Measurements from ENCODE around the gene FOXP1.

FOXP1 gene

DNA sequence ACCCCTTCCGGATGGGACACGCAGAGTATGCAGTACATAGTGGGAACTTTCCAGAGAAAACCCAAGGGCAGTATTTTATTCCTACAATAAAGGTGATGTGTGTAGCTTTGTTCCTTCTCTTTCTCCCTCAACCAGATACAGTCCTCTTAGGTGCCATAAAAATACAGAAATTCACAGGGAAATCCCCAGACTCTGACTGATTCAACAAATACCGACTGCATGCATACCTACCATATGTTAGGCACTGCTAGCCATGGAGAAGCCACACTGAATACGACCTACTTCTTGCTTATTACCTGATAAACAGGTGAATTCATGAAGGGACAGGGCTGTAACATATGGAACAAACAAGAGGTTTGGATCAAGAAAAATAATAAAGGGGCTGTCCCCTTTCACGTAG is 228.5 kb downstream of the FOXP1 start:
- Histone ChIP-seq H3K9me3 (ENCODE audit: insufficient read depth, low read depth, low read length) (no peaks in the 10 kb centered on the region), H3K27me3 (ENCODE audit: insufficient read depth, low read length) (no peaks in the 10 kb centered on the region), H4K91ac (ENCODE audit: low read depth, low read length) (no peak overlapping the region), H2AFZ (ENCODE audit: insufficient read depth, low read length, poor library complexity) (no peak overlapping the region), H3K14ac (ENCODE audit: low read length) (no peak overlapping the region), H3K4me2 (ENCODE audit: low read length) (no peak overlapping the region), H3K9ac (ENCODE audit: low read length) (no peak overlapping the region), H2AK5ac (ENCODE audit: low read length) (no peak overlapping the region), H3K18ac (ENCODE audit: low read length) (no peak overlapping the region), H2BK12ac (ENCODE audit: low read length) (no peak overlapping the region), H3K4me3 (ENCODE audit: low read depth, low read length) (no peak overlapping the region), H3K23ac (ENCODE audit: low read length) (no peak overlapping the region), H4K8ac (ENCODE audit: low read depth, low read length) (no peak overlapping the region), H3K4ac (ENCODE audit: low read depth, low read length) (no peak overlapping the region), H3K79me2 (ENCODE audit: control insufficient read depth, insufficient read depth, low read length, poor library complexity) (no peaks in the 10 kb centered on the region), H3K36me3 (ENCODE audit: control insufficient read depth in 1 of 2, insufficient read depth in 2 of 2, low read length in 2 of 2) (no peaks in the 10 kb centered on the region), H3K4me1 (ENCODE audit: control insufficient read depth in 1 of 2, insufficient read depth in 2 of 2, low read length in 2 of 2) (no peaks in the 10 kb centered on the region), H2BK120ac (ENCODE audit: insufficient read depth, low read length, poor library complexity) (no peak overlapping the region), H3K27ac (ENCODE audit: low read depth, low read length) (no peak overlapping the region), H2BK5ac (ENCODE audit: low read depth, low read length, poor library complexity) (no peak overlapping the region), H3K79me1 (ENCODE audit: low read length) (no peaks in the 10 kb centered on the region), H4K12ac (ENCODE audit: low read depth, low read length) (no peak overlapping the region)
- no CpG with 5 or more reads among the region's 5 CpGs for WGBS (ENCODE audit: extremely low coverage, insufficient coverage, insufficient read length)
- DNase-seq: no peak

DNA sequence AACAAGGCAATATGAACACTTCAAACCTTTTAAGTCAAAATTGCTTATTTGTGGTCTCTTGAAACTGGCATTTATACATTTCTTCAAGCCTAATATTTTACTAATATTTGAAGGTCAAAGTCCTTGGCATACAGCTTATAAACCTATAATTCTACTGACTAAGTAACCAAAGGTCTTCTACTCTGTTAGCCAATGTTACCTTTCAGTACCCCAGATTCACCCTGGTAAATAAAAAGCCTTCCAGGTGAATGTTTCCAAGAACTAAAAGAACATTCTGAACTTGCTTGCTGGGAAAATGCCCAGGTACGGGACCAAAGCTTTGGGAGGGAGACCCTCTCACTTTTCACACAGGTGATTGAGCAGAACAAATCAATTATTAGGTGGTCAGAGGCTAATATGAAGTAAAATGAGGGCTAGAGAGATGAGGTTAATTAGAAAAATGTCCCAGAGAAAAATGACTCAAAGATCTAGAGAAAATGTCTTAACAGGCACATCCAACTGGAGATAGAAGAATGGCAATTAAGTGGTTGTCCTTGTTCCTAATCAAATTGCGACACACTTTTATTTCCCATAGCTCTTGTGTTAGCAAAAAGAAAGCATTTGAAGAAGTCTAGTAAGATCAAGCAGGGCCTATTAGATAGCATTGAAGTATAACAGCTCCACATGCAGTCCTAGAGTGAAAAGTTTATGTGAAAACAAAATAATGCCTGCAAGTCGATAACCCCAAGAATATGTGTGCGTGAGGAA is 232.0 kb downstream of the FOXP1 start:
- Histone ChIP-seq H4K8ac (ENCODE audit: low read depth, low read length) (no peak overlapping the region), H2BK5ac (ENCODE audit: low read depth, low read length, poor library complexity) (no peak overlapping the region), H3K4me3 (ENCODE audit: low read depth, low read length) (no peak overlapping the region), H2AK5ac (ENCODE audit: low read length) (no peak overlapping the region), H3K27ac (ENCODE audit: low read depth, low read length) (no peak overlapping the region), H3K4me2 (ENCODE audit: low read length) (no peak overlapping the region), H3K27me3 (ENCODE audit: insufficient read depth, low read length) (no peaks in the 10 kb centered on the region), H3K79me1 (ENCODE audit: low read length) (no peaks in the 10 kb centered on the region), H3K9ac (ENCODE audit: low read length) (no peak overlapping the region), H3K9me3 (ENCODE audit: insufficient read depth, low read depth, low read length) (no peaks in the 10 kb centered on the region), H3K14ac (ENCODE audit: low read length) (no peak overlapping the region), H2AFZ (ENCODE audit: insufficient read depth, low read length, poor library complexity) (no peak overlapping the region), H3K4ac (ENCODE audit: low read depth, low read length) (no peak overlapping the region), H3K23ac (ENCODE audit: low read length) (no peak overlapping the region), H3K79me2 (ENCODE audit: control insufficient read depth, insufficient read depth, low read length, poor library complexity) (no peaks in the 10 kb centered on the region), H3K4me1 (ENCODE audit: control insufficient read depth in 1 of 2, insufficient read depth in 2 of 2, low read length in 2 of 2) (no peaks in the 10 kb centered on the region), H2BK12ac (ENCODE audit: low read length) (no peak overlapping the region), H4K12ac (ENCODE audit: low read depth, low read length) (no peak overlapping the region), H4K91ac (ENCODE audit: low read depth, low read length) (no peak overlapping the region), H2BK120ac (ENCODE audit: insufficient read depth, low read length, poor library complexity) (no peak overlapping the region), H3K36me3 (ENCODE audit: control insufficient read depth in 1 of 2, insufficient read depth in 2 of 2, low read length in 2 of 2) (no peaks in the 10 kb centered on the region), H3K18ac (ENCODE audit: low read length) (no peak overlapping the region)
- no CpG with 5 or more reads among the region's 4 CpGs for WGBS (ENCODE audit: extremely low coverage, insufficient coverage, insufficient read length)
- DNase-seq: no peak

DNA sequence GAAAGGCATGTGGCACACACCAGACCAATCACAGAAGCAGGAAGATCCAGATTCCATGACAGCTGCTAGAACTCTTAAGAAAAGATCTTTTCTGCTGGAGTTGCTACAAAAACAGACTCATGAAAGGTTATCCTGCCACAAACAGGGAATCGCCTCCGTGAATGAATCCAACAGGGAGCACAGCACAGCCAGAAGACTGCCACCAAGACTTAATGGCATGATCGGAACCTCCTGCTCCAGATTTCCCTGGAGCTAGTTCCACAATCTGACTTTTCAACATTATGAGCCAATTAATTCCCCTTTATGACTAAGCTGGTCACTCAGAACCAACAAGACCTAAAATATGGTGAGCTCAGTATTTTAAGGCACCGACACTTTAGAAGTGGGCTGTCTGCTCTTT is 232.5 kb downstream of the FOXP1 start:
- Histone ChIP-seq H2BK5ac (ENCODE audit: low read depth, low read length, poor library complexity) (no peak overlapping the region), H3K4ac (ENCODE audit: low read depth, low read length) (no peak overlapping the region), H3K9ac (ENCODE audit: low read length) (no peak overlapping the region), H3K4me1 (ENCODE audit: control insufficient read depth in 1 of 2, insufficient read depth in 2 of 2, low read length in 2 of 2) (no peaks in the 10 kb centered on the region), H4K91ac (ENCODE audit: low read depth, low read length) (no peak overlapping the region), H3K4me2 (ENCODE audit: low read length) (no peak overlapping the region), H3K23ac (ENCODE audit: low read length) (no peak overlapping the region), H3K27me3 (ENCODE audit: insufficient read depth, low read length) (no peaks in the 10 kb centered on the region), H2AK5ac (ENCODE audit: low read length) (no peak overlapping the region), H3K36me3 (ENCODE audit: control insufficient read depth in 1 of 2, insufficient read depth in 2 of 2, low read length in 2 of 2) (no peaks in the 10 kb centered on the region), H3K79me1 (ENCODE audit: low read length) (no peaks in the 10 kb centered on the region), H2BK12ac (ENCODE audit: low read length) (no peak overlapping the region), H3K9me3 (ENCODE audit: insufficient read depth, low read depth, low read length) (no peaks in the 10 kb centered on the region), H2BK120ac (ENCODE audit: insufficient read depth, low read length, poor library complexity) (no peak overlapping the region), H3K4me3 (ENCODE audit: low read depth, low read length) (no peak overlapping the region), H3K79me2 (ENCODE audit: control insufficient read depth, insufficient read depth, low read length, poor library complexity) (no peaks in the 10 kb centered on the region), H3K14ac (ENCODE audit: low read length) (no peak overlapping the region), H2AFZ (ENCODE audit: insufficient read depth, low read length, poor library complexity) (no peak overlapping the region), H3K18ac (ENCODE audit: low read length) (no peak overlapping the region), H4K8ac (ENCODE audit: low read depth, low read length) (no peak overlapping the region), H4K12ac (ENCODE audit: low read depth, low read length) (no peak overlapping the region), H3K27ac (ENCODE audit: low read depth, low read length) (no peak overlapping the region)
- no CpG with 5 or more reads among the region's 4 CpGs for WGBS (ENCODE audit: extremely low coverage, insufficient coverage, insufficient read length)
- no peak for DNase-seq

DNA sequence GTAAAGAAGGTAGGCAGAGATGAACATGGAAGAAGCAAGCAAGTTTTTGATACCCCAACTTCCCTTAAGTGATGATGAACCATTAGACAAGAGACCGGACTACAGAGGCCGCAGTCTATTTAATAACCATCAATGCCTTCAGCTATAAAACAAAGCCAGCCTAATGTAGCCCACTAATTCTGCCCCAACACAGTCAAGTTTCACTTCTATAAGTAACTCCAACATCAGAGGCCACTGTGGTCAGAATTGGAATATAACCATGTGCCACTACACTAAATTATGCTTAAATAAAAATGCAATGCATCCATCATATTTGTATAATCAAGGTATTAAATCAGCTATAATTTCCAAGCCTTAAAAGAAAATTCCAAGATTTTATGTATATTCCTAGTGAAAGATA is 234.7 kb downstream of the FOXP1 start:
- no peak for DNase-seq
- Histone ChIP-seq H3K14ac (ENCODE audit: low read length) (no peak overlapping the region), H4K91ac (ENCODE audit: low read depth, low read length) (no peak overlapping the region), H2BK120ac (ENCODE audit: insufficient read depth, low read length, poor library complexity) (no peak overlapping the region), H3K4me2 (ENCODE audit: low read length) (no peak overlapping the region), H2BK12ac (ENCODE audit: low read length) (no peak overlapping the region), H3K27ac (ENCODE audit: low read depth, low read length) (no peak overlapping the region), H3K79me1 (ENCODE audit: low read length) (no peaks in the 10 kb centered on the region), H3K79me2 (ENCODE audit: control insufficient read depth, insufficient read depth, low read length, poor library complexity) (no peaks in the 10 kb centered on the region), H3K23ac (ENCODE audit: low read length) (no peak overlapping the region), H3K4me1 (ENCODE audit: control insufficient read depth in 1 of 2, insufficient read depth in 2 of 2, low read length in 2 of 2) (no peaks in the 10 kb centered on the region), H2AFZ (ENCODE audit: insufficient read depth, low read length, poor library complexity) (no peak overlapping the region), H3K9me3 (ENCODE audit: insufficient read depth, low read depth, low read length) (no peaks in the 10 kb centered on the region), H3K9ac (ENCODE audit: low read length) (no peak overlapping the region), H3K18ac (ENCODE audit: low read length) (no peak overlapping the region), H4K8ac (ENCODE audit: low read depth, low read length) (no peak overlapping the region), H4K12ac (ENCODE audit: low read depth, low read length) (no peak overlapping the region), H3K36me3 (ENCODE audit: control insufficient read depth in 1 of 2, insufficient read depth in 2 of 2, low read length in 2 of 2) (no peaks in the 10 kb centered on the region), H3K4me3 (ENCODE audit: low read depth, low read length) (no peak overlapping the region), H3K4ac (ENCODE audit: low read depth, low read length) (no peak overlapping the region), H2AK5ac (ENCODE audit: low read length) (no peak overlapping the region), H2BK5ac (ENCODE audit: low read depth, low read length, poor library complexity) (no peak overlapping the region), H3K27me3 (ENCODE audit: insufficient read depth, low read length) (no peaks in the 10 kb centered on the region)
- WGBS (ENCODE audit: extremely low coverage, insufficient coverage, insufficient read length): no CpG with 5 or more reads among the region's 2 CpGs

Data from trophoblast cell (in vitro differentiated cells and primary cell).